ENCODE measurements around the gene PPP4R4. TPM values are rescaled to one million over a fixed set of nuclear protein-coding genes. Genes with fewer than 3 reads are reported as not detected.
A peak's percentile ranks its signal among the peaks of the same experiment; 100 is the strongest.
"Not testable (repeated sequence)": the region's sequence is repeated elsewhere in the genome, so short reads cannot be mapped to it uniquely, and the experiment has no call there.

PPP4R4 gene
- total RNA-seq, 1 donor from 2014 or later, result not detected

- intact Hi-C loops (cut with DNase I), result no loop called here
- ATAC-seq (ENCODE audit: poor library complexity), result no peak
- no peak for DNase-seq
Measured at GRCh38 chr14:94224040-94224439, 49.9 kb downstream of the PPP4R4 start.

GRCh38 chr14:94225460-94226378 lies 51.6 kb downstream of the PPP4R4 start:
- DNase-seq (no peak), ATAC-seq (ENCODE audit: poor library complexity) (no peak)
- intact Hi-C loops (cut with DNase I), result no loop called here

DNA sequence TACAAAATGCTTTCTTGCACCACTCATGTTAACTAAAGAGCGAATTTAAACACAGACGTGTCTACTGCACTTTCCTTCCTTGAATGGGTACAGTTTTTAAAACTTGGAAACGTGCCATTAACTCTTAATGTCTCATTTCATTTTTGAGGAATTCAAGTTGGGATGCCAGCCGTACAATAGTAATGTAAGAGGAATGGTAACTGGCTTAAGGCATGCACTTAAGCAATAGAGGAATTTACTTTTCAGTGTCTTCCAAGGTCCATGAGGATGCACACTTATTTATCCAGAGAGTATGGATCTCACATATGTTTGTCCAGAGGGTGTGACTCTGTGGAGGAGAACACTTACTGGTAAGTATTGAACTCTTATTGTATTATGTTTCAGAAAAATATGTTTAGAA lies 52.9 kb downstream of the PPP4R4 start:
- intact Hi-C loops (cut with DNase I), result no loop called here
- ATAC-seq (ENCODE audit: poor library complexity) (no peak), DNase-seq (no peak)

- no peak for ATAC-seq (ENCODE audit: poor library complexity)
- intact Hi-C loops (cut with DNase I), result no loop called here
- no peak for DNase-seq
Measured at GRCh38 chr14:94237046-94237445, 62.9 kb downstream of the PPP4R4 start.

DNA sequence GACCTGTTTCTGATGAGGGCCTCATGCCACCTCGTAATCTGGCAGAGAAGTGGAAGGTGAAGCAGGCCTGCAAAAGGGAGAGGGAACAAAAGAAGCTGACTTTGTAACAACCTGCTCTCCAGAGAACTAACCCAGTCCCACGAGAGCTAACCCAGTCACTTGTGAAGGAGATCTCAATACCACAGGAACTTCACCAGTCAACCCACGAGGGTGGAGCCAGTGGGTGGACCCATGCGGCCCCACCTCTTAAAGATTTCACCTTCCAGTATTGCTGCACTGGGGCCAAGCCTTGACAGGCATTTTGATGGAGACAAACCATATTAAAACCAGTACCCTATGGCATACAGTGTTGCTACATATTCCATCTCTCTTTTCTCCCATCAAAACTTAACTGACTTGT lies 63.9 kb downstream of the PPP4R4 start:
- intact Hi-C loops (cut with DNase I), result no loop called here
- no peak for ATAC-seq (ENCODE audit: poor library complexity)
- DNase-seq, result no peak

DNA sequence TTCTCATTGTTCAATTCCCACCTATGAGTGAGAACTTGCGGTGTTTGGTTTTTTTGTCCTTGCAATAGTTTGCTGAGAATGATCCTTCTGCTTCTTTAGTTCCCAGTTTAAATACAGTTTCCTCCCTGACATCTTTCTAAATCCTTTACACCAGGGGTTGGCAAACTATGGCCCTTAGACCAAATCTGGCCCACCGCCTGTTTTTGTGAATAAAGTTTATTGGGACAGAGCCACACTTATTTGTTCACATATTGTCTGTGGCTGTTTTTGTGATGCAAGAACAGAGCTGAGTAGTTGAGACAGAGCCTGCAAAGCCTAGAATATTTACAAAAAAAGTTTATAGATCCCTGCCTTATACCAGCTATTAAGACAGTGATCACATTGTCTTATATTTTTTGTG lies 65.3 kb downstream of the PPP4R4 start:
- DNase-seq (no peak), ATAC-seq (ENCODE audit: poor library complexity) (no peak)
- intact Hi-C loops (cut with DNase I), result no loop called here

- intact Hi-C loops (cut with DNase I), result no loop called here
Measured at GRCh38 chr14:94244182-94244581, 70.1 kb downstream of the PPP4R4 start.

DNA sequence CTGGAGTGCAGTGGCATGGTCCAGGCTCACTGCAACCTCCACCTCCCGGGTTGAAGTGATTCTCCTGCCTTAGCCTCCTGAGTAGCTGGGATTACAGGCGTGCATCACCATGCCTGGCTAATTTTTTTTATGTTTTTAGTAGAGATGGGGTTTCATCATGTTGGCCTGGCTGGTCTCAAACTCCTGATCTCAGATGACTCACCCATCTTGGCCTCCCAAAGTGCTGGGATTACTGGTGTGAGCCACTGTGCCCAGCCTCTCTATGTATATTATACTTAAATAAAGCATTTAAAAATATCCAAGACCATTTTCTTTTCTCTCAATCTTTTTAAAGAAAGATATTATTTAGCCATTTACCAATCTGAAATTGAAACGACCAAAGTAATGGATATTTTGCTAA lies 90.1 kb downstream of the PPP4R4 start:
- DNase-seq; intact Hi-C loops (cut with DNase I); ATAC-seq (ENCODE audit: poor library complexity): not testable (repeated sequence)

More at GRCh38 chr14:94244182-94244581, 70.1 kb downstream of the PPP4R4 start:
- no peak for ATAC-seq (ENCODE audit: poor library complexity)
- no peak for DNase-seq

DNA sequence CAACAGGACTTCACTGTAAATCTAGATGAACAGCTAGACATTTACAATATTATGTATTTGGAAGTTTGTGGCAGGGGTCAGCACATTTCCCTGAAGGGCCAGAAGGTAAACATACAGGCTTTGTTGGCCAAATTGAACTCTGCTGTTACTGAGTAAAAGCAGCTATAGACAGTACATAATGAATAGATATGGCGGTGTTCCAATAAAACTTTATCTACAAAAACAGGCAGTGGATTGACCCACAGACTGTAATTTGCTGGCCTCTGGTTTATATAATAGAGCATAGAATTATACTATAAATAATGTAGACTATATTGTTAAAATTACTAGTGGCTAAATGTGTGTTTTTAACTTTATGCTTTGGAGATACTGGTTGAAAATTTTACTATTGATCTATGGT lies 93.2 kb downstream of the PPP4R4 start:
- DNase-seq (no peak), ATAC-seq (ENCODE audit: poor library complexity) (no peak)
- intact Hi-C loops (cut with DNase I), result no loop called here

- ATAC-seq (ENCODE audit: poor library complexity); intact Hi-C loops (cut with DNase I); DNase-seq: not testable (repeated sequence)
Measured at GRCh38 chr14:94268582-94268981, 94.5 kb downstream of the PPP4R4 start.

- DNase-seq (no peak), ATAC-seq (ENCODE audit: poor library complexity) (no peak)
- intact Hi-C loops (cut with DNase I), result no loop called here
Measured at GRCh38 chr14:94269156-94269555, 95.0 kb downstream of the PPP4R4 start.

DNA sequence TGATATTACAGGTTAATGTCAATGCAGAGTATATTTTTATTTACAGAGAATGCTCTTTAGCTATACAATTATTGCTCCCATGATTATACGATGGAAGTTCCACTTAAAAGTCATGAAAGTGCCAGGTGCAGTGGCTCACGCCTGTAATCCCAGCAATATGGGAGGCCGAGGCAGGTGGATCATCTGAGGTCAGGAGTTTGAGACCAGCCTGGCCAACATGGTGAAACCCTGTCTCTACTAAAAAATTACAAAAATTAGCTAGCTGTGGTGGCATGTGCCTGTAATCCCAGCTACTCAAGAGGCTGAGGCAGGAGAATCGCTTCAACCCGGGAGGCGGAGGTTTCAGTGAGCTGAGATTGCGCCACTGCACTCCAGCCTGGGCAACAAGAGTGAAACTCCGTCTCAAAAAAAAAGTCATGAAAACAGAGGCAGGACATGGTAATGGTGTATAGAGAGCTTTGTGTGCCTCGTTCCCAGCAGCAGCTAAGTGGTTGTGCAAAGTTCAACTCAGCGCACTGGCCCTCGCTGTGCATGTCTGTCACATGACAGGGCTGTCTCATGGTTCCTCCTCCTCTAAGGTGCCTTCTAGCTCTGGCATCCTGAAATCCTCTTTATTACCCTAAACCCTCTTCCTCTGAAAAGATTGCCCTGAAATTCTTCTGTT lies 102.9 kb downstream of the PPP4R4 start:
- intact Hi-C loops (cut with DNase I); DNase-seq; ATAC-seq (ENCODE audit: poor library complexity): not testable (repeated sequence)

- intact Hi-C loops (cut with DNase I), result no loop called here
- DNase-seq, result no peak
- no peak for ATAC-seq (ENCODE audit: poor library complexity)
Measured at GRCh38 chr14:94278731-94279130, 104.6 kb downstream of the PPP4R4 start.

DNA sequence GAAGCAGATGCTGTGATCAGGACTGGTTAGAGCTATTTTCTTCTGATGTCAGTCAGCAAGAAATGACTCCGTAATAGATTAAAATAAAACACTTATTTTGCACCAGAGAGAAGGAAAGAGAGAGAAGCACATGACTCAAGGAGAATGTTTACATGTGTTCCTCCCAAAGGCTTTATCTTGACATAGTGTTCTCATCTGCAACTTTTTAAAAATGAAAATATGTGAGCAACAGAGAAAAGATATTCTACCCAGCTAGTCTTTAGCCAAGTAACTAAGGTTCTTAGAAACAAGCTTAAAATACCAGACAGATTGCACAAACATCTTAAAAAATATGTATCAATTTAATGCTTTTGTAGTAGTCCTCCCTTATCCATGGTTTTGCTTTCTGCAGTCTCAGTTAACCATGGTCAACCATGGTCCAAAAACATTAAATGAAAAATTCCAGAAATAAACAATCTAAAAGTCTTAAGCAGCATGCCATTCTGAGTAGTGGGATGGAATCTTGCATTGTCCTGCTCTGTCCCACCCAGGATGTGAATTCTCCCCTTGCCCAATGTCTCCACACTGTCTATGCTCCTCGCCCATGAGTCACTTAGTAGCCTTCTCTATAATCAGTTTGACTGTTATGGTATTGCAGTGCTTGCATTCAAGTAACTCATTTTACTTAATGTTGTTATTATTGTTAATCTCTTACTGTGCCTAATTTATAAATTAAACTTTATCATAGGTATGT lies 109.0 kb downstream of the PPP4R4 start:
- no peak for ATAC-seq (ENCODE audit: poor library complexity)
- DNase-seq, result no peak
- intact Hi-C loops (cut with DNase I), result no loop called here

DNA sequence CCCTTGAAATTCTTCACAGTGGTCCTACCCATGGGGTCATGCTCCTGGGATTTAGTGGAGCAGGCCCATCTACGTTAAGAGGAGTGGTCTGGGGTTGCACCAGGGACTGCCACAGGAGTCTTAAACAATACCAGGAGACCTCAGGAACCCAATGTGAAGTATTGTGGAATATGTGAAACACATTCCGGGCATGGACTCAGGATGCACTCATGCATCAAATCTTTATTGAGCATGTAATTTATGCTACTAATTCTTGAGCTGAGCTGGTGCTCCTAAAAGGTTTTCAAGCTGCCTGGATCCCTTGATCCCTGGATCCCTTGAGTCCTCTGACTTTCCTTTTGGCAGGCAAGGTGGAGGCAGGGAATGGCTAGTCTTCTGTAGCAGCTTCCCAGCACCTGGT lies 110.1 kb downstream of the PPP4R4 start:
- DNase-seq (no peak), ATAC-seq (ENCODE audit: poor library complexity) (no peak)
- intact Hi-C loops (cut with DNase I), result no loop called here

GRCh38 chr14:94285158-94285557 lies 111.0 kb downstream of the PPP4R4 start:
- intact Hi-C loops (cut with DNase I), result no loop called here
- ATAC-seq (ENCODE audit: poor library complexity) (no peak), DNase-seq (no peak)

DNA sequence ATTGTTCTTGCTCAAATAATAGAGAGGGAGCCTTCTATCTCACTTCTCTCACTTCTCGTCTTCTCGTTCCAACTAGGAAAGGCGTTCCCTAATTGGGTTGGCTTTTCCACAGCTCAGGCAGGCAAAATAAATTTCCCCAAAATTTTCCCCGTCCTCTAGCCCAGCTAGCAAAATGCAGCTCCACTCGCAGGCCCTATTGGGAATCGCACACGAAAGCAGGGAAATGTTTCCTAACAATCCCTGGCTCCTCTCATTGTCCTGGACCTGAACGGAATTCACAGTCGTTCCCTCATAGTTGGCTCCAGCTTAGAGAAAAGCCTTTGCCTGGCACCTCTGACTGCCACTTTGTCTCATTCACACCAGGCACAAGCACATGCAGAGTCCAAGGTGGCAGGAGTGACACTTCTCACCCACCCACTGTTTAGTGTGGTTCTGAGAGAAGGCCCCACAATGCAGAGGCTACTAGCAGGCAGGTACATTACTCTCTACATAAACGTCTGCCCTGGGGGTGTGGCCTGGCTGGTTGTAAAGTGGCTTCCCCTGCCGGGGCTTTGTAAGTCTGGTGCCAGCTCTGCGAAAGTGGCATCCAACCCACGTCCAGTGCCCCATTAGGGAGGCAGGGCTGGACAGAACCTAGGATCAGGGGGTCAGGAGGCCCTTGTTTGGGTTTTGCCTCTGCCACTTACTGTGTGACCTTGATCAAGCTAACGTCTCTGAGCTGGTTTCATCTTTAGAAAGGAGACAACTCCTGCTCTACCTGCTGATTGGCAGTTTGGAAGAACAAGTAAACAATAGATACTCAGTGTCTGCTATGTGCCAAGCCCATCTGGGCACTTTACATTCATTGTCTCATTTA lies 114.7 kb downstream of the PPP4R4 start:
- intact Hi-C loops (cut with DNase I), result no loop called here
- ATAC-seq (ENCODE audit: poor library complexity), result peak; percentile 29
- DNase-seq, result no peak

DNA sequence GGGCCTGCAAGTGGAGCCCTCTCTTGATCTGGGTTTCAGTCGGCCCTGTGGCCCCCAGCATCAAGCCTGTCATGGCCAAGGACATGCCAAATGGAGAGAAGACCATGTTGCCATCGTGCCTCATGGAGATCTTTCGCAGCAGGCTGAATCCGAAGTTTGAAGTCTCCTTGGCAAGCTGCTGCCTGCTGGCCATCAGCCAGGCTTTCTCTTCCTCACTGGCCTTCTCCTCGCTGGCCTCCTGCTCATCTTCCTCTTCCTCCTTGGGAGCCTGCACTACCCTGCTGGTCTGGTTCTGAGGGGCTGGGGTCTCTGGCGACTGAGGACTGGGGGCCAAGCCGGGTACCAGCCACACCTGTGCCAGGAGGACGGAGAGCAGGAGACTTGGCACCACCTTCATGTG lies 116.1 kb downstream of the PPP4R4 start:
- intact Hi-C loops (cut with DNase I), result no loop called here
- DNase-seq (no peak), ATAC-seq (ENCODE audit: poor library complexity) (no peak)

All from Right ventricle myocardium superior (tissue), 1 donor.